ENCODE results near the gene PLXNA4. TPM values are rescaled to one million over a fixed set of nuclear protein-coding genes. Genes with fewer than 3 reads are reported as not detected.

PLXNA4 gene
- total RNA-seq, 1 donor from 2014 or later: 3.5 TPM

- Mint-ChIP-seq H3K4me3 (ENCODE audit: unreplicated experiment) (no peak overlapping the region), H3K27me3 (ENCODE audit: unreplicated experiment) (peaks cover 2% of the 10 kb centered on the region), H3K9me3 (ENCODE audit: unreplicated experiment) (no peaks in the 10 kb centered on the region), H3K4me1 (ENCODE audit: unreplicated experiment) (peaks cover 14% of the 10 kb centered on the region), H3K27ac (ENCODE audit: unreplicated experiment) (no peak overlapping the region), H3K36me3 (ENCODE audit: low read depth, unreplicated experiment) (no peaks in the 10 kb centered on the region)
- no peak for DNase-seq (ENCODE audit: low spot score)
- TF ChIP-seq CTCF (IDR thresholded peaks at IDR 0.05; ENCODE audit: unreplicated experiment): no peak
These were observed 484.6 kb downstream of the PLXNA4 start for GRCh38 chr7:132091706-132092105.

- TF ChIP-seq CTCF (IDR thresholded peaks at IDR 0.05; ENCODE audit: unreplicated experiment): no peak
These were observed 485.8 kb downstream of the PLXNA4 start for GRCh38 chr7:132090444-132090843.

GRCh38 chr7:132089356-132089755 lies 486.9 kb downstream of the PLXNA4 start:
- DNase-seq (ENCODE audit: low spot score): no peak
- no peak overlapping the region for H3K27ac Mint-ChIP-seq (ENCODE audit: unreplicated experiment)
- no peaks in the 10 kb centered on the region for H3K36me3 Mint-ChIP-seq (ENCODE audit: low read depth, unreplicated experiment)
- H3K4me3 Mint-ChIP-seq (ENCODE audit: unreplicated experiment): no peak overlapping the region
- H3K27me3 Mint-ChIP-seq (ENCODE audit: unreplicated experiment): peaks cover 2% of the 10 kb centered on the region
- H3K4me1 Mint-ChIP-seq (ENCODE audit: unreplicated experiment): peaks cover 3% of the 10 kb centered on the region
- TF ChIP-seq CTCF (IDR thresholded peaks at IDR 0.05; ENCODE audit: unreplicated experiment): no peak
- H3K9me3 Mint-ChIP-seq (ENCODE audit: unreplicated experiment): no peaks in the 10 kb centered on the region

More at GRCh38 chr7:132090444-132090843, 485.8 kb downstream of the PLXNA4 start:
- Mint-ChIP-seq H3K36me3 (ENCODE audit: low read depth, unreplicated experiment) (no peaks in the 10 kb centered on the region), H3K4me3 (ENCODE audit: unreplicated experiment) (no peak overlapping the region), H3K27ac (ENCODE audit: unreplicated experiment) (no peak overlapping the region), H3K9me3 (ENCODE audit: unreplicated experiment) (no peaks in the 10 kb centered on the region), H3K27me3 (ENCODE audit: unreplicated experiment) (peaks cover 2% of the 10 kb centered on the region), H3K4me1 (ENCODE audit: unreplicated experiment) (peaks cover 4% of the 10 kb centered on the region)
- DNase-seq (ENCODE audit: low spot score): no peak

- Mint-ChIP-seq H3K4me3 (ENCODE audit: unreplicated experiment) (no peak overlapping the region), H3K27ac (ENCODE audit: unreplicated experiment) (no peak overlapping the region), H3K9me3 (ENCODE audit: unreplicated experiment) (no peaks in the 10 kb centered on the region), H3K27me3 (ENCODE audit: unreplicated experiment) (peaks cover 4% of the 10 kb centered on the region), H3K4me1 (ENCODE audit: unreplicated experiment) (peaks cover 7% of the 10 kb centered on the region), H3K36me3 (ENCODE audit: low read depth, unreplicated experiment) (no peaks in the 10 kb centered on the region)
- TF ChIP-seq CTCF (IDR thresholded peaks at IDR 0.05; ENCODE audit: unreplicated experiment): no peak
- no peak for DNase-seq (ENCODE audit: low spot score)
These were observed 488.8 kb downstream of the PLXNA4 start for GRCh38 chr7:132087421-132087820.

- H3K27ac Mint-ChIP-seq (ENCODE audit: unreplicated experiment): no peak overlapping the region
- no peak overlapping the region for H3K4me3 Mint-ChIP-seq (ENCODE audit: unreplicated experiment)
- H3K4me1 Mint-ChIP-seq (ENCODE audit: unreplicated experiment): peaks cover 11% of the 10 kb centered on the region
- no peaks in the 10 kb centered on the region for H3K9me3 Mint-ChIP-seq (ENCODE audit: unreplicated experiment)
- peaks cover 6% of the 10 kb centered on the region for H3K27me3 Mint-ChIP-seq (ENCODE audit: unreplicated experiment)
- no peaks in the 10 kb centered on the region for H3K36me3 Mint-ChIP-seq (ENCODE audit: low read depth, unreplicated experiment)
- no peak for DNase-seq (ENCODE audit: low spot score)
- TF ChIP-seq CTCF (IDR thresholded peaks at IDR 0.05; ENCODE audit: unreplicated experiment): no peak
These were observed 491.4 kb downstream of the PLXNA4 start for GRCh38 chr7:132084776-132085388.

Measured in endothelial cell (in vitro differentiated cells).